SK-N-SH treated with all-trans-retinoic acid at 6 μM for 48 hours (cell line): ENCODE data around the gene BCAN.

Experiments
- ATAC-seq: fragments of 200-7000 bp; cut with Tn5 transposase; 3 replicates; pipeline ENCODE4 v1.9.1; 2020; ENCODE audit warnings: mild to moderate bottlenecking, moderate library complexity
- BACH2 ChIP-seq: fragments of 250-450 bp; sonication (Bioruptor Pico); IDR thresholded peaks from 2 replicates; pipeline ENCODE4 v1.9.0; 2021; ENCODE audit warnings: mild to moderate bottlenecking, borderline replicate concordance
- CSDC2 ChIP-seq: fragments of 250-450 bp; sonication (Bioruptor Pico); IDR thresholded peaks from 2 replicates; pipeline ENCODE4 v1.5.0; 2020; ENCODE audit warnings: mild to moderate bottlenecking, moderate library complexity
- ESRRG ChIP-seq: fragments of 250-450 bp; sonication (Bioruptor Pico); IDR thresholded peaks from 2 replicates; pipeline ENCODE4 v1.6.1; 2021; ENCODE audit warnings: mild to moderate bottlenecking
- GLIS3 ChIP-seq: fragments of 250-450 bp; sonication (Bioruptor Pico); IDR thresholded peaks from 2 replicates; pipeline ENCODE4 v1.5.0; 2020; ENCODE audit warnings: mild to moderate bottlenecking, moderate library complexity
- OSR1 ChIP-seq: fragments of 250-450 bp; sonication (Bioruptor Pico); IDR thresholded peaks from 2 replicates; pipeline ENCODE4 v1.8.0; 2022; ENCODE audit warnings: moderate library complexity, mild to moderate bottlenecking, inconsistent platforms
- RARB ChIP-seq: fragments of 250-450 bp; sonication (Bioruptor Pico); IDR thresholded peaks from 2 replicates; pipeline ENCODE4 v1.8.0; 2021; ENCODE audit warnings: mild to moderate bottlenecking, moderate library complexity
- SNAI2 ChIP-seq: fragments of 250-450 bp; sonication (Bioruptor Pico); IDR thresholded peaks from 2 replicates; pipeline ENCODE4 v1.5.0; 2020; ENCODE audit warnings: mild to moderate bottlenecking, moderate library complexity
- TCF4 ChIP-seq: fragments of 250-450 bp; sonication (Bioruptor Pico); IDR thresholded peaks from 2 replicates; pipeline ENCODE4 v1.8.0; 2021; ENCODE audit warnings: mild to moderate bottlenecking, moderate library complexity, borderline replicate concordance
- TOX ChIP-seq: fragments of 250-450 bp; sonication (Bioruptor Pico); IDR thresholded peaks from 2 replicates; pipeline ENCODE4 v1.8.0; 2021; ENCODE audit warnings: mild to moderate bottlenecking, moderate library complexity, borderline replicate concordance
- ZNF565 ChIP-seq: fragments of 450-650 bp; formaldehyde crosslinking; conservative IDR thresholded peaks from 2 replicates; pipeline ENCODE4 v1.5.0; 2020; ENCODE audit warnings: low read depth, mild to moderate bottlenecking, moderate library complexity
- ZNF70 ChIP-seq: fragments of 450-650 bp; formaldehyde crosslinking; IDR thresholded peaks from 2 replicates; pipeline ENCODE4 v1.5.0; 2020; ENCODE audit warnings: mild to moderate bottlenecking, moderate library complexity
- TF ChIP-seq, protein P1 (sequence below): fragments of 250-450 bp; sonication (Bioruptor Pico); IDR thresholded peaks from 2 replicates; pipeline ENCODE4 v1.8.0; 2020; ENCODE audit warnings: mild to moderate bottlenecking, moderate library complexity, borderline replicate concordance
- TF ChIP-seq, protein P2 (sequence below): fragments of 250-450 bp; sonication (Bioruptor Pico); IDR thresholded peaks from 2 replicates; pipeline ENCODE4 v1.5.1; 2021; ENCODE audit warnings: mild to moderate bottlenecking, moderate library complexity
- TF ChIP-seq, protein P3 (sequence below): fragments of 250-450 bp; sonication (Bioruptor Pico); IDR thresholded peaks from 2 replicates; pipeline ENCODE4 v1.5.0; 2020; ENCODE audit warnings: mild to moderate bottlenecking, moderate library complexity
- TF ChIP-seq, protein P4 (sequence below): fragments of 250-450 bp; sonication (Bioruptor Pico); IDR thresholded peaks from 2 replicates; pipeline ENCODE4 v1.5.1; 2020; ENCODE audit warnings: low read depth, mild to moderate bottlenecking, moderate library complexity

BCAN gene

GRCh38 chr1:156705321-156705917 is 63.5 kb downstream of the BCAN start, which contains the start of gene CRABP2:
TSS of gene CRABP2 (minus strand) at chr1:156705583. CDS start at chr1:156705446, 137 bp downstream.
- peak; percentile 9 for ATAC-seq
- TF ChIP-seq ESRRG (CRISPR knock-in tag) (no peak), TOX (CRISPR knock-in tag) (peak; percentile 39; the same call in 1 of the 2 replicates)

DNA sequence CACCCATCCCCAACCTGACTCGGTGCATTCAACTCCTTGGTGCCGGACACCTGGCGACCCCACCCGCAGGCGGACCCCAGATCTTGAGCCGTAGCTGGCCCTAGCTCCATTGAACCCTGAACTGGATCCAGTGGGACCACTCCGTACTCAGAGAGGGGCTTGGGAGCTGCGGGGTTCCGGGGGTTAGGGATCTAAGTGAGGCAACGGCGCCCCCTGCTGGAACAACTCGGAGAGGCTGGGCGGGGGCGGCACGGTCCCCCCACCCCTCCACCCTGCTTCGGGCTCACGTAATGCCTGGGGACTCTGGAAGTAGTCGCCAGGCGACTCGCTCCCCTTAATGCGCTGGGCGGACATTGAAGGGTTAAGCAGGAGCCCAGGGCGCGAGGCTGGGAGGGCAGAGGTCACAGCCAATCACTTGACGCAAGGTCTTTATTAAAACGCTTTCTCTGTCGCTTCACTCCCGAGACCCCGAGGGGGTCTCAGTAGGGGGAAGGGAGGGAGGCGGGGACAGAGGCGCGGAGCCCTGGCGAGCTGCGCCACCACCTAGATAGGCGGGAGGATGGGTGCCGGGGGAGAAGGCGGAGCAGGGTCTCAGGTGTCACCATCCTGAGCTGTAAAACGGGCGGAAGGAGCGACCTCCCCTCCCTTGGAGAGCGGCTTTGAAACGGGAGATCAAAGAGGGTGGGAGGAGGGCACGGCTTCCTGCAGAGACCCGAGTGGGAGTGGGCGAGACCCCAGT is 64.2 kb downstream of the BCAN start:
- TF ChIP-seq ZNF565 (CRISPR knock-in tag), result no peak
- TF ChIP-seq, protein P1, sequence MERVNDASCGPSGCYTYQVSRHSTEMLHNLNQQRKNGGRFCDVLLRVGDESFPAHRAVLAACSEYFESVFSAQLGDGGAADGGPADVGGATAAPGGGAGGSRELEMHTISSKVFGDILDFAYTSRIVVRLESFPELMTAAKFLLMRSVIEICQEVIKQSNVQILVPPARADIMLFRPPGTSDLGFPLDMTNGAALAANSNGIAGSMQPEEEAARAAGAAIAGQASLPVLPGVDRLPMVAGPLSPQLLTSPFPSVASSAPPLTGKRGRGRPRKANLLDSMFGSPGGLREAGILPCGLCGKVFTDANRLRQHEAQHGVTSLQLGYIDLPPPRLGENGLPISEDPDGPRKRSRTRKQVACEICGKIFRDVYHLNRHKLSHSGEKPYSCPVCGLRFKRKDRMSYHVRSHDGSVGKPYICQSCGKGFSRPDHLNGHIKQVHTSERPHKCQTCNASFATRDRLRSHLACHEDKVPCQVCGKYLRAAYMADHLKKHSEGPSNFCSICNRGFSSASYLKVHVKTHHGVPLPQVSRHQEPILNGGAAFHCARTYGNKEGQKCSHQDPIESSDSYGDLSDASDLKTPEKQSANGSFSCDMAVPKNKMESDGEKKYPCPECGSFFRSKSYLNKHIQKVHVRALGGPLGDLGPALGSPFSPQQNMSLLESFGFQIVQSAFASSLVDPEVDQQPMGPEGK (CRISPR knock-in tag), result peak; percentile 71; the same call in 1 of the 2 replicates
- no peak for TF ChIP-seq OSR1 (CRISPR knock-in tag)
- 0 out of 2 replicates have a peak, but pooled peaks have one; percentile 1 for TF ChIP-seq TOX (CRISPR knock-in tag)
- ATAC-seq, result peak; percentile 24

DNA sequence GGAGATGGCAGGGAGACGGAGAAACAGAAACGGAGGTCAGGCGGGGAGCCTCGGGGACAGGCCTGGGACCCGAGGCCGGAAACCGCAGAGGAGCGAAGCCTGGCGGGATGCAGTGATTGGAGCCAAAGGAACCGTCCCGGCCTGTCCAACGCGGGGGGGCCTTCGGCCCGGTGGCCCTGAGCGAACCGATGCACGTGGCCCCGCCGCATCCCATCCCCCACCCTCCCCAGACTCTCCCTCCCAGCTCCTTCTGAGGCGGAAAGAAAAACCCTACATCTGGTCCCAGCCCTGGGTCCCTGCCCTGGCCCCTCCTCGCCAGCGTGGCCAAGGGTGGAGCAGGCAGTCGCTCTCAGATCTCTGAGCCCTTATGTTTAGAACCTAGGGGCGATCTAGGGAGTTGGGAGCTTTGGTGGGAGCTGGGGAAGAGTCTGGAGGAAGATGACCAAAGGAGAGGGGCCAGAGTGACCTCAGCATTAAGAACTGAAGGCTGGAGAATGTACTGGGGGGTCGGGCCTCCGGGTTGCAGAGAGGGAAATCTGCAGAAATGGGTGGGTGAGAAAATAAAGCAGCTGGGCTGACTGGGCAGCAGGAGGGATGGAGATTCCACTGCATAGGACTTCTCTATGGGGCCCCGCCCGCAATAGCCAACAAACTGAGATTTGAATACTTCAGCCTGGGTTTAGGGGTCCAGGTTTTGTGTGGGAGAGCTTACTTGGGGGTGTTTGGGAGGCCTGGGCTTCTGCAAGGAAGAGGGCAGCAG is 64.9 kb downstream of the BCAN start:
- no peak for ATAC-seq
- TF ChIP-seq ZNF70 (CRISPR knock-in tag) (no peak), SNAI2 (CRISPR knock-in tag) (no peak), TCF4 (CRISPR knock-in tag) (no peak), ESRRG (CRISPR knock-in tag) (no peak), CSDC2 (CRISPR knock-in tag) (no peak)
- TF ChIP-seq, protein P2, sequence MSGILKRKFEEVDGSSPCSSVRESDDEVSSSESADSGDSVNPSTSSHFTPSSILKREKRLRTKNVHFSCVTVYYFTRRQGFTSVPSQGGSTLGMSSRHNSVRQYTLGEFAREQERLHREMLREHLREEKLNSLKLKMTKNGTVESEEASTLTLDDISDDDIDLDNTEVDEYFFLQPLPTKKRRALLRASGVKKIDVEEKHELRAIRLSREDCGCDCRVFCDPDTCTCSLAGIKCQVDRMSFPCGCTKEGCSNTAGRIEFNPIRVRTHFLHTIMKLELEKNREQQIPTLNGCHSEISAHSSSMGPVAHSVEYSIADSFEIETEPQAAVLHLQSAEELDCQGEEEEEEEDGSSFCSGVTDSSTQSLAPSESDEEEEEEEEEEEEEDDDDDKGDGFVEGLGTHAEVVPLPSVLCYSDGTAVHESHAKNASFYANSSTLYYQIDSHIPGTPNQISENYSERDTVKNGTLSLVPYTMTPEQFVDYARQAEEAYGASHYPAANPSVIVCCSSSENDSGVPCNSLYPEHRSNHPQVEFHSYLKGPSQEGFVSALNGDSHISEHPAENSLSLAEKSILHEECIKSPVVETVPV (CRISPR knock-in tag), result no peak
- TF ChIP-seq, protein P1 (CRISPR knock-in tag), result no peak

DNA sequence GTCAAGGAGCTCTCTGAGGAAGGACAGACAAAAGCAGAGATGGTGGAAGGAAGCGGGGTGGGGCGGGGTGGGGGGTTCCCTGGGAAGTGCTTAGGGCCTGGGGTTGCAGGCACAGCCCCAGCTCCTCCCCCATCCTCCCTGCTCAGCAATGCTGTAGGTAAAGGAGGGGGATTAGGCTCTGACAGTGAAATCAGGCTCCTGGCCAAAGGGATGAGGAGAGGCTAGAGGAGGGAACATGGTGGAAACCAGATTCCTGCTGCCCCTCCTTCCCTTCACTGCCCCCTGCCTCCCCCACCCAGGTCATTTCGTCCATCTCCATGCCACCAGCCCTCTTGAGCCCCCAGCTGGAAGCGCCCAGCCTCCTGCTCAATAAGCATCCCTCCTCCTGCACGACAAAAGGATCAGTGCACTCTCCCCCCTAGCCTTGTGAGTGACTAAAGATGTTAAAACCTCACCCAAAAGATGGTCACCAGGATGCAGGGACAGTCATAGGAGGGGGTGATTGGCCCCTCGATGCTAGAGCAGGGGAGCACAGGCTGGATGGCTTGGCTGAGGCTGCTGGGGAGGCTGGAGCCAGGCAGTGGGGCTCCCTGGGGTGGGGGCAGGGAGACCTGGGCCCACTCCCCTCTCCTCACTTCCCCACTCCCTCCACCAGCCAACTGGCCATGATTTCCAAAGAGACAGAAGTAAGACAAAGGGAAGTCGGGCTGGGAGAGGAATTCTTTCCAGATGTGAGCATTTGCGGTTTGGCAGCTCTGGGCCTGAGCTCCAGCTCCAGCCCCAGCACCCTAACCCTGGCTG is 65.7 kb downstream of the BCAN start:
- ATAC-seq, result no peak
- TF ChIP-seq SNAI2 (CRISPR knock-in tag), result no peak
- TF ChIP-seq RARB (CRISPR knock-in tag), result no peak
- TF ChIP-seq, protein P1 (CRISPR knock-in tag), result no peak
- TF ChIP-seq, protein P3, sequence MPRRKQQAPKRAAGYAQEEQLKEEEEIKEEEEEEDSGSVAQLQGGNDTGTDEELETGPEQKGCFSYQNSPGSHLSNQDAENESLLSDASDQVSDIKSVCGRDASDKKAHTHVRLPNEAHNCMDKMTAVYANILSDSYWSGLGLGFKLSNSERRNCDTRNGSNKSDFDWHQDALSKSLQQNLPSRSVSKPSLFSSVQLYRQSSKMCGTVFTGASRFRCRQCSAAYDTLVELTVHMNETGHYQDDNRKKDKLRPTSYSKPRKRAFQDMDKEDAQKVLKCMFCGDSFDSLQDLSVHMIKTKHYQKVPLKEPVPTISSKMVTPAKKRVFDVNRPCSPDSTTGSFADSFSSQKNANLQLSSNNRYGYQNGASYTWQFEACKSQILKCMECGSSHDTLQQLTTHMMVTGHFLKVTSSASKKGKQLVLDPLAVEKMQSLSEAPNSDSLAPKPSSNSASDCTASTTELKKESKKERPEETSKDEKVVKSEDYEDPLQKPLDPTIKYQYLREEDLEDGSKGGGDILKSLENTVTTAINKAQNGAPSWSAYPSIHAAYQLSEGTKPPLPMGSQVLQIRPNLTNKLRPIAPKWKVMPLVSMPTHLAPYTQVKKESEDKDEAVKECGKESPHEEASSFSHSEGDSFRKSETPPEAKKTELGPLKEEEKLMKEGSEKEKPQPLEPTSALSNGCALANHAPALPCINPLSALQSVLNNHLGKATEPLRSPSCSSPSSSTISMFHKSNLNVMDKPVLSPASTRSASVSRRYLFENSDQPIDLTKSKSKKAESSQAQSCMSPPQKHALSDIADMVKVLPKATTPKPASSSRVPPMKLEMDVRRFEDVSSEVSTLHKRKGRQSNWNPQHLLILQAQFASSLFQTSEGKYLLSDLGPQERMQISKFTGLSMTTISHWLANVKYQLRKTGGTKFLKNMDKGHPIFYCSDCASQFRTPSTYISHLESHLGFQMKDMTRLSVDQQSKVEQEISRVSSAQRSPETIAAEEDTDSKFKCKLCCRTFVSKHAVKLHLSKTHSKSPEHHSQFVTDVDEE (CRISPR knock-in tag), result 0 out of 2 replicates have a peak, but pooled peaks have one; percentile 11
- TF ChIP-seq, protein P4, sequence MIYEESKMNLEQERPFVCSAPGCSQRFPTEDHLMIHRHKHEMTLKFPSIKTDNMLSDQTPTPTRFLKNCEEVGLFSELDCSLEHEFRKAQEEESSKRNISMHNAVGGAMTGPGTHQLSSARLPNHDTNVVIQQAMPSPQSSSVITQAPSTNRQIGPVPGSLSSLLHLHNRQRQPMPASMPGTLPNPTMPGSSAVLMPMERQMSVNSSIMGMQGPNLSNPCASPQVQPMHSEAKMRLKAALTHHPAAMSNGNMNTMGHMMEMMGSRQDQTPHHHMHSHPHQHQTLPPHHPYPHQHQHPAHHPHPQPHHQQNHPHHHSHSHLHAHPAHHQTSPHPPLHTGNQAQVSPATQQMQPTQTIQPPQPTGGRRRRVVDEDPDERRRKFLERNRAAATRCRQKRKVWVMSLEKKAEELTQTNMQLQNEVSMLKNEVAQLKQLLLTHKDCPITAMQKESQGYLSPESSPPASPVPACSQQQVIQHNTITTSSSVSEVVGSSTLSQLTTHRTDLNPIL (CRISPR knock-in tag), result no peak
- TF ChIP-seq, protein P2 (CRISPR knock-in tag), result no peak
- TF ChIP-seq ZNF70 (CRISPR knock-in tag), result 0 out of 2 replicates have a peak, but pooled peaks have one; percentile 31
- no peak for TF ChIP-seq BACH2
- TF ChIP-seq GLIS3 (CRISPR knock-in tag), result no peak
